ENCODE measurements around the gene ATXN7L2. TPM values are rescaled to one million over a fixed set of nuclear protein-coding genes. Genes with fewer than 3 reads are reported as not detected.
A peak's percentile ranks its signal among the peaks of the same experiment; 100 is the strongest.

The ATXN7L2 gene
- total RNA-seq, 1 donor from 2014 or later, result 6.4 TPM

- peak; percentile 73 for DNase-seq (ENCODE audit: extremely low spot score, unreplicated experiment)
- H3K4me3 Mint-ChIP-seq (ENCODE audit: unreplicated experiment), result no peak overlapping the region
- no peak overlapping the region for H3K27ac Mint-ChIP-seq (ENCODE audit: unreplicated experiment)
- H3K27me3 Mint-ChIP-seq (ENCODE audit: unreplicated experiment), result peaks cover 2% of the 10 kb centered on the region
- peaks cover 23% of the 10 kb centered on the region for H3K4me1 Mint-ChIP-seq (ENCODE audit: unreplicated experiment)
- H3K9me3 Mint-ChIP-seq (ENCODE audit: unreplicated experiment), result no peaks in the 10 kb centered on the region
- TF ChIP-seq CTCF (IDR thresholded peaks at IDR 0.05), result no peak
- peaks cover 6% of the 10 kb centered on the region for H3K36me3 Mint-ChIP-seq (ENCODE audit: unreplicated experiment)
Observed at GRCh38 chr1:109487261-109487660, 3.6 kb downstream of the ATXN7L2 start.

- Mint-ChIP-seq H3K9me3 (ENCODE audit: unreplicated experiment) (no peaks in the 10 kb centered on the region), H3K4me1 (ENCODE audit: unreplicated experiment) (peaks cover 21% of the 10 kb centered on the region), H3K36me3 (ENCODE audit: unreplicated experiment) (peaks cover 6% of the 10 kb centered on the region), H3K27me3 (ENCODE audit: unreplicated experiment) (no peaks in the 10 kb centered on the region), H3K4me3 (ENCODE audit: unreplicated experiment) (no peak overlapping the region), H3K27ac (ENCODE audit: unreplicated experiment) (no peak overlapping the region)
- no peak for DNase-seq (ENCODE audit: extremely low spot score, unreplicated experiment)
- TF ChIP-seq CTCF (IDR thresholded peaks at IDR 0.05), result no peak
Observed at GRCh38 chr1:109488201-109488600, 4.5 kb downstream of the ATXN7L2 start.

GRCh38 chr1:109488696-109489095, 5.0 kb downstream of the ATXN7L2 start:
- no peaks in the 10 kb centered on the region for H3K9me3 Mint-ChIP-seq (ENCODE audit: unreplicated experiment)

GRCh38 chr1:109490029-109490933, 6.6 kb downstream of the ATXN7L2 start:
- peak; percentile 82 for TF ChIP-seq CTCF (IDR thresholded peaks at IDR 0.05)
- Mint-ChIP-seq H3K4me3 (ENCODE audit: unreplicated experiment) (no peak overlapping the region), H3K9me3 (ENCODE audit: unreplicated experiment) (no peaks in the 10 kb centered on the region), H3K4me1 (ENCODE audit: unreplicated experiment) (peaks cover 24% of the 10 kb centered on the region), H3K27me3 (ENCODE audit: unreplicated experiment) (no peaks in the 10 kb centered on the region), H3K36me3 (ENCODE audit: unreplicated experiment) (peaks cover 6% of the 10 kb centered on the region), H3K27ac (ENCODE audit: unreplicated experiment) (no peak overlapping the region)
- peak; percentile 89 for DNase-seq (ENCODE audit: extremely low spot score, unreplicated experiment)

More at GRCh38 chr1:109488696-109489095, 5.0 kb downstream of the ATXN7L2 start:
- H3K27me3 Mint-ChIP-seq (ENCODE audit: unreplicated experiment), result no peaks in the 10 kb centered on the region
- no peak for TF ChIP-seq CTCF (IDR thresholded peaks at IDR 0.05)
- no peak overlapping the region for H3K27ac Mint-ChIP-seq (ENCODE audit: unreplicated experiment)
- no peak overlapping the region for H3K4me3 Mint-ChIP-seq (ENCODE audit: unreplicated experiment)
- no peak for DNase-seq (ENCODE audit: extremely low spot score, unreplicated experiment)
- H3K36me3 Mint-ChIP-seq (ENCODE audit: unreplicated experiment), result peaks cover 6% of the 10 kb centered on the region
- peaks cover 22% of the 10 kb centered on the region for H3K4me1 Mint-ChIP-seq (ENCODE audit: unreplicated experiment)

GRCh38 chr1:109490934-109491302, 7.2 kb downstream of the ATXN7L2 start:
- DNase-seq (ENCODE audit: extremely low spot score, unreplicated experiment), result no peak
- peaks cover 27% of the 10 kb centered on the region for H3K4me1 Mint-ChIP-seq (ENCODE audit: unreplicated experiment)
- H3K36me3 Mint-ChIP-seq (ENCODE audit: unreplicated experiment), result peaks cover 7% of the 10 kb centered on the region
- H3K27me3 Mint-ChIP-seq (ENCODE audit: unreplicated experiment), result no peaks in the 10 kb centered on the region
- TF ChIP-seq CTCF (IDR thresholded peaks at IDR 0.05), result no peak
- H3K27ac Mint-ChIP-seq (ENCODE audit: unreplicated experiment), result no peak overlapping the region
- no peaks in the 10 kb centered on the region for H3K9me3 Mint-ChIP-seq (ENCODE audit: unreplicated experiment)
- no peak overlapping the region for H3K4me3 Mint-ChIP-seq (ENCODE audit: unreplicated experiment)

All from osteocyte (in vitro differentiated cells).